ENCODE data around the gene PCNX3. TPM values are rescaled to one million over a fixed set of nuclear protein-coding genes. Genes with fewer than 3 reads are reported as not detected.

PCNX3 gene
- polyA plus RNA-seq, 1 donor (not counting 4 experiments of a cell fraction or from before 2014, with no cell fraction given): 6.1 TPM

DNA sequence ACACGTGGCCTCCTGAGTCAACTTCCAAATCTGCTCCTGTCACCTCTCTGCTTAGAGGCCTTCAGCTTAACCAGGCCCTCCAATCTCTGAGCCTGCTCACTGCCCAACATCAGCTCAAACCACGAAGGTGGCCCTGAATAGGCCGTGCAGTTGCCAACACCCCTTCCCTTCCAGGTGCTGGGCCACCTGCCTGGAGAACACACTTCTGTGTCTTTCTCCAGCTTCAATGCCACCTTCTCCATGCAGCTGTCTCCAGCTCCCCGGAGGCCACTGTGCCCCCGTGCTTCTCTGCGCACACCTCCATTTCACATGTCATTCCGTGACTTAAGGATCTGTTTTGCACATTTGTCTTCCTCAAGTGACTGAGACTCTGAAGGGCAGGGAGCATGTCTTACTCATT is 41.9 kb downstream of the PCNX3 start:
- H3K4me1 ChIP-seq (ENCODE audit: control insufficient read depth, extremely low read depth, insufficient read depth, low read length): peaks cover 15% of the 10 kb centered on the region
- no peak overlapping the region for H3K4me3 ChIP-seq (ENCODE audit: control insufficient read depth in 2 of 3, extremely low read depth in 1 of 3, insufficient read depth in 2 of 3, low read depth in 1 of 3, low read length in 3 of 3)
- peaks cover 23% of the 10 kb centered on the region for H3K79me2 ChIP-seq (ENCODE audit: control insufficient read depth, insufficient read depth, low read length)
- no peak for FAIRE-seq
- H3K4me2 ChIP-seq (ENCODE audit: control insufficient read depth, extremely low read depth, insufficient read depth, low read depth, low read length): no peak overlapping the region
- no peak for DNase-seq (ENCODE audit: low read depth, low spot score)
- H2AFZ ChIP-seq (ENCODE audit: control insufficient read depth, low read length): no peak overlapping the region
- H3K9me1 ChIP-seq (ENCODE audit: control insufficient read depth, extremely low read depth, insufficient read depth, low read length): no peaks in the 10 kb centered on the region
- TF ChIP-seq, protein P1, sequence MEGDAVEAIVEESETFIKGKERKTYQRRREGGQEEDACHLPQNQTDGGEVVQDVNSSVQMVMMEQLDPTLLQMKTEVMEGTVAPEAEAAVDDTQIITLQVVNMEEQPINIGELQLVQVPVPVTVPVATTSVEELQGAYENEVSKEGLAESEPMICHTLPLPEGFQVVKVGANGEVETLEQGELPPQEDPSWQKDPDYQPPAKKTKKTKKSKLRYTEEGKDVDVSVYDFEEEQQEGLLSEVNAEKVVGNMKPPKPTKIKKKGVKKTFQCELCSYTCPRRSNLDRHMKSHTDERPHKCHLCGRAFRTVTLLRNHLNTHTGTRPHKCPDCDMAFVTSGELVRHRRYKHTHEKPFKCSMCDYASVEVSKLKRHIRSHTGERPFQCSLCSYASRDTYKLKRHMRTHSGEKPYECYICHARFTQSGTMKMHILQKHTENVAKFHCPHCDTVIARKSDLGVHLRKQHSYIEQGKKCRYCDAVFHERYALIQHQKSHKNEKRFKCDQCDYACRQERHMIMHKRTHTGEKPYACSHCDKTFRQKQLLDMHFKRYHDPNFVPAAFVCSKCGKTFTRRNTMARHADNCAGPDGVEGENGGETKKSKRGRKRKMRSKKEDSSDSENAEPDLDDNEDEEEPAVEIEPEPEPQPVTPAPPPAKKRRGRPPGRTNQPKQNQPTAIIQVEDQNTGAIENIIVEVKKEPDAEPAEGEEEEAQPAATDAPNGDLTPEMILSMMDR (optimal IDR thresholded peaks at IDR 0.05 in 1 of 3, IDR thresholded peaks at IDR 0.05 in 1 of 3, conservative IDR thresholded peaks at IDR 0.05 in 1 of 3; ENCODE audit: extremely low read depth in 1 of 3, insufficient read depth in 2 of 3, low read length in 3 of 3): no peak
- no peak for TF ChIP-seq EZH2 (IDR thresholded peaks at IDR 0.05; ENCODE audit: low read length)
- H3K36me3 ChIP-seq (ENCODE audit: control insufficient read depth in 2 of 2, extremely low read depth in 1 of 2, insufficient read depth in 2 of 2, low read length in 2 of 2): peaks cover 57 to 65% of the 10 kb centered on the region in 2 experiments
- H3K27ac ChIP-seq (ENCODE audit: control insufficient read depth, insufficient read depth, low read length): no peak overlapping the region
- H3K9me3 ChIP-seq (ENCODE audit: control insufficient read depth, low read depth, low read length): no peaks in the 10 kb centered on the region
- H4K20me1 ChIP-seq (ENCODE audit: control insufficient read depth, extremely low read depth, insufficient read depth, low read length): no peaks in the 10 kb centered on the region
- H3K9ac ChIP-seq (ENCODE audit: control insufficient read depth, extremely low read depth, insufficient read depth, low read length): no peak overlapping the region
- H3K27me3 ChIP-seq (ENCODE audit: control insufficient read depth, extremely low read depth, insufficient read depth, low read length): no peaks in the 10 kb centered on the region
- dilution Hi-C loops (cut with MboI; ENCODE audit: extremely low pct_ligation_motif_present, low sequenced_read_pairs): no loop called here

DNA sequence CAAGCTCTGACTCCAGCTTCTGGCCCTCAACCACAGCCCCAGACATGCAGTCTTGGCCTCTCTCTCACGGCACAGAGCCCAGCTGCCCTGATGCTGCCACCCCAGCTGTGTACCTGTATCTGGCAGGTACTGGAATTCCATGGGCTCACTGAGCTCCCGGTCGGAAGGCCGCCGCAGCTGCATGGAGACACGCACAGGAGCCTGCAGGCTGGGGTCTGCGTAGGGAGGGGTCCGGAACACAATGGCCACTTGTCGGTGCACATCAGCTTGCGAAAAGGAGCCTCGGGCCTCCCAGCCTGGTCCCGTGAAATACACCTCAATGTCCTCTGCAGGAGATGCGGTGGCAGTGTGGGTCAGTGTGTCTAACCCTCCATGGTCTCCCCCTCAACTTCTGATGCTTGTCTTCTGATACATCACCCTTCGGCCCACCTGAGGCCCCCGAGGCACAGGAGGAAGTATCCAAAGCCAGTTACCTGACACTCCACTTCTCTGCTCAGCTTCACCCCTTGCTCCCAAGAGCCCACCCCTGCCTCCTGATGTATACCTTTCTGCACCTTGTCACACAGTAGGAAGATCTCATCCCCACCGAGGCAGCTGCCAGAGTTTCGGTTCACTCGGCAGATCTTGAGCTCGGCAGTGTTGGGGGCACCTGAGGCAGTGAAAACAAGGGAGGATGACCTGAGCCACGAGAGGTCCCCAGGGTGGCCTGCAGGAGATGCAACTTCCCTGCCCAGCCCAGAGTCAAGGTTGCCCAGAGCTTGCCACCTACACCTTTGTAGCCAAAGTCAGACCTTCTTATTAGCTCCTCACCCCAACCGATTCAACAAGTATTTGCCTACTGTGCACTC is 42.8 kb downstream of the PCNX3 start:
- FAIRE-seq: no peak
- Histone ChIP-seq H3K9me3 (ENCODE audit: control insufficient read depth, low read depth, low read length) (no peaks in the 10 kb centered on the region), H3K4me2 (ENCODE audit: control insufficient read depth, extremely low read depth, insufficient read depth, low read depth, low read length) (no peak overlapping the region), H3K4me3 (ENCODE audit: control insufficient read depth in 2 of 3, extremely low read depth in 1 of 3, insufficient read depth in 2 of 3, low read depth in 1 of 3, low read length in 3 of 3) (no peak overlapping the region), H3K36me3 (ENCODE audit: control insufficient read depth in 2 of 2, extremely low read depth in 1 of 2, insufficient read depth in 2 of 2, low read length in 2 of 2) (peaks cover 56 to 62% of the 10 kb centered on the region in 2 experiments), H3K27ac (ENCODE audit: control insufficient read depth, insufficient read depth, low read length) (no peak overlapping the region), H3K9ac (ENCODE audit: control insufficient read depth, extremely low read depth, insufficient read depth, low read length) (no peak overlapping the region), H3K27me3 (ENCODE audit: control insufficient read depth, extremely low read depth, insufficient read depth, low read length) (no peaks in the 10 kb centered on the region), H3K79me2 (ENCODE audit: control insufficient read depth, insufficient read depth, low read length) (peaks cover 23% of the 10 kb centered on the region), H2AFZ (ENCODE audit: control insufficient read depth, low read length) (no peak overlapping the region), H3K4me1 (ENCODE audit: control insufficient read depth, extremely low read depth, insufficient read depth, low read length) (peaks cover 9% of the 10 kb centered on the region), H3K9me1 (ENCODE audit: control insufficient read depth, extremely low read depth, insufficient read depth, low read length) (no peaks in the 10 kb centered on the region), H4K20me1 (ENCODE audit: control insufficient read depth, extremely low read depth, insufficient read depth, low read length) (no peaks in the 10 kb centered on the region)
- TF ChIP-seq, protein P1 (optimal IDR thresholded peaks at IDR 0.05 in 1 of 3, IDR thresholded peaks at IDR 0.05 in 1 of 3, conservative IDR thresholded peaks at IDR 0.05 in 1 of 3; ENCODE audit: extremely low read depth in 1 of 3, insufficient read depth in 2 of 3, low read length in 3 of 3): no peak
- no peak for TF ChIP-seq EZH2 (IDR thresholded peaks at IDR 0.05; ENCODE audit: low read length)
- dilution Hi-C loops (cut with MboI; ENCODE audit: extremely low pct_ligation_motif_present, low sequenced_read_pairs): no loop called here
- no peak for DNase-seq (ENCODE audit: low read depth, low spot score)
